IMR-90 (cell line): Measurements from ENCODE around the gene GRPEL2. TPM values are rescaled to one million over a fixed set of nuclear protein-coding genes. Genes with fewer than 3 reads are reported as not detected.

ENCODE experiments used
- ATAC-seq: fragments of 200-7000 bp; cut with Tn5 transposase; 2 replicates; pipeline ENCODE4 v1.9.1; 2020; ENCODE audit warnings: low read depth, mild to moderate bottlenecking, moderate library complexity
- BruUV-seq: library from RNA; stranded (reverse); fragments of 400-500 nt; replicated peaks from 2 replicates; lab custom pipeline; 2021; lab: Mats Ljungman, UMichigan
- CTCF ChIA-PET: fragments of 300-600 bp; formaldehyde crosslinking; extraction: SDS; loops from one replicate; lab custom pipeline; 2021; ENCODE audit warnings: antibody characterized with exemption; lab: Yijun Ruan, JAX
- POLR2A ChIA-PET: fragments of 300-600 bp; sonication (Branson Sonifier 250); formaldehyde crosslinking; loops from one replicate; lab custom pipeline; 2022; ENCODE audit warnings: antibody characterized with exemption; ENCODE audit not compliant: unreplicated experiment; lab: Charles Lee
- DNase-seq: peaks from one replicate; pipeline ENCODE4 v3.0.0; 2013
- H2AFZ ChIP-seq: replicated peaks from 2 replicates; pipeline ENCODE3; 2013; ENCODE audit warnings: low read length, mild to moderate bottlenecking; ENCODE audit not compliant: poor library complexity
- H2AK5ac ChIP-seq: 2 replicates; pipeline ENCODE4 v1.6.1; 2013; ENCODE audit warnings: low read depth, low read length, inconsistent platforms
- H2AK9ac ChIP-seq: replicated peaks from 2 replicates; pipeline ENCODE3; 2013; ENCODE audit warnings: mild to moderate bottlenecking, low read depth, low read length, moderate library complexity; ENCODE audit not compliant: poor library complexity
- H2BK120ac ChIP-seq: 2 replicates; pipeline ENCODE4 v1.6.1; 2013; ENCODE audit warnings: low read depth, low read length, inconsistent platforms
- H2BK15ac ChIP-seq: 3 replicates; pipeline ENCODE4 v1.6.1; 2013; ENCODE audit warnings: low read depth, low read length, inconsistent platforms
- H2BK20ac ChIP-seq: 2 replicates; pipeline ENCODE4 v1.6.1; 2013; ENCODE audit warnings: low read depth, mild to moderate bottlenecking, inconsistent platforms, low read length, moderate library complexity
- H2BK5ac ChIP-seq: 2 replicates; pipeline ENCODE4 v1.6.1; 2013; ENCODE audit warnings: mild to moderate bottlenecking, low read depth, low read length, inconsistent platforms; ENCODE audit not compliant: poor library complexity, severe bottlenecking
- H3K14ac ChIP-seq: replicated peaks from 2 replicates; pipeline ENCODE4 v1.6.1; 2013; ENCODE audit warnings: low read depth, low read length, inconsistent platforms
- H3K18ac ChIP-seq: 2 replicates; pipeline ENCODE4 v1.6.1; 2013; ENCODE audit warnings: low read depth, low read length, control low read depth
- H3K23ac ChIP-seq: 2 replicates; pipeline ENCODE4 v1.6.1; 2013; ENCODE audit warnings: low read depth, low read length, inconsistent platforms
- H3K27ac ChIP-seq: 2 replicates; pipeline ENCODE4 v1.5.1; 2013; ENCODE audit warnings: mild to moderate bottlenecking, control low read depth, low read length; ENCODE audit not compliant: insufficient read depth
- H3K27me3 ChIP-seq: 2 replicates; pipeline ENCODE4 v1.6.1; 2013; ENCODE audit warnings: low read length; ENCODE audit not compliant: control insufficient read depth, insufficient read depth
- H3K36me3 ChIP-seq: 2 replicates; pipeline ENCODE4 v1.6.1; 2013; ENCODE audit warnings: low read length, mixed read lengths; ENCODE audit not compliant: control insufficient read depth, insufficient read depth
- H3K4ac ChIP-seq: 2 replicates; pipeline ENCODE4 v1.6.1; 2013; ENCODE audit warnings: low read depth, low read length, inconsistent platforms
- H3K4me1 ChIP-seq: 2 replicates; pipeline ENCODE4 v1.6.1; 2013; ENCODE audit warnings: low read length, mixed read lengths; ENCODE audit not compliant: control insufficient read depth, insufficient read depth
- H3K4me2 ChIP-seq: 2 replicates; pipeline ENCODE4 v1.6.1; 2013; ENCODE audit warnings: low read depth, mild to moderate bottlenecking, control low read depth, low read length, moderate library complexity
- H3K4me3 ChIP-seq: 2 replicates; pipeline ENCODE4 v1.5.1; 2013; ENCODE audit warnings: low read depth, mild to moderate bottlenecking, control low read depth, low read length, moderate library complexity; ENCODE audit not compliant: insufficient read depth
- H3K56ac ChIP-seq: 2 replicates; pipeline ENCODE4 v1.6.1; 2013; ENCODE audit warnings: low read length, inconsistent platforms; ENCODE audit not compliant: insufficient read depth; ENCODE audit errors: extremely low read depth
- H3K79me1 ChIP-seq, 2 experiments: 2 replicates each; pipeline ENCODE4 v1.6.1; 2013; ENCODE audit warnings: low read length in 2 of 2, inconsistent platforms in 1 of 2, low read depth in 1 of 2
- H3K9ac ChIP-seq: 2 replicates; pipeline ENCODE4 v1.6.1; 2013; ENCODE audit warnings: low read depth, low read length, control low read depth
- H3K9me1 ChIP-seq: 2 replicates; pipeline ENCODE4 v1.6.1; 2013; ENCODE audit warnings: low read length, inconsistent platforms; ENCODE audit not compliant: insufficient read depth
- H3K9me3 ChIP-seq: 2 replicates; pipeline ENCODE4 v1.6.1; 2013; ENCODE audit warnings: low read length; ENCODE audit not compliant: control insufficient read depth, insufficient read depth
- H4K20me1 ChIP-seq: 2 replicates; pipeline ENCODE4 v1.6.1; 2013; ENCODE audit warnings: low read length, inconsistent platforms; ENCODE audit not compliant: insufficient read depth
- H4K5ac ChIP-seq: 2 replicates; pipeline ENCODE4 v1.6.1; 2013; ENCODE audit warnings: mild to moderate bottlenecking, low read depth, low read length, control low read depth
- H4K8ac ChIP-seq, 2 experiments: 2 replicates each; pipeline ENCODE4 v1.6.1; 2013; ENCODE audit warnings: low read depth in 2 of 2, low read length in 2 of 2, control low read depth in 1 of 2, inconsistent platforms in 1 of 2
- H4K91ac ChIP-seq: 2 replicates; pipeline ENCODE4 v1.6.1; 2013; ENCODE audit warnings: low read depth, low read length, inconsistent platforms; ENCODE audit not compliant: insufficient read depth
- CEBPB ChIP-seq: IDR thresholded peaks from 2 replicates; pipeline ENCODE4 v1.6.1; 2012; ENCODE audit warnings: low read depth, low read length, improper control_type of control experiment
- USF2 ChIP-seq: fragments of 150-350 bp; IDR thresholded peaks from 2 replicates; pipeline ENCODE4 v1.6.1; 2017; ENCODE audit warnings: mild to moderate bottlenecking, antibody characterized with exemption, low read length, low read depth
- WGBS, 2 experiments: methylation state at CpG; one replicate each; pipeline versions ENCODE4 v1.1.5 to v1.1.7; 2013; ENCODE audit warnings: missing lambda C conversion rate in 2 of 2; ENCODE audit not compliant: insufficient read length in 1 of 2; ENCODE audit errors: extremely low coverage in 2 of 2; 5-methylcytosine and 5-hydroxymethylcytosine counted together
- dilution Hi-C: fragments of 300-500 bp; cut with HindIII; formaldehyde crosslinking; loops from one replicate; pipeline ENCODE4 v1.14.3; 2018; ENCODE audit warnings: low sequenced_read_pairs; ENCODE audit not compliant: unreplicated experiment
- in situ Hi-C: fragments of 300-500 bp; cut with MboI; formaldehyde crosslinking; loops from 3 replicates; pipeline ENCODE4 v1.14.3; 2019; ENCODE audit warnings: low sequenced_read_pairs, inconsistent platforms, mixed read lengths
- intact Hi-C: fragments of 100-400 bp; cut with micrococcal nuclease; formaldehyde crosslinking; loops from 2 replicates; pipeline ENCODE4 v1.10.0; 2022
- polyA plus RNA-seq, 3 experiments: library from polyadenylated mRNA; depleted of rRNA; stranded (reverse); fragments of >200 nt; gene quantifications; 2 replicates each; pipeline ENCODE4 v1.2.3, GENCODE V29; 2012; ENCODE audit warnings: low replicate concordance in 1 of 3
- total RNA-seq: library from RNA; depleted of rRNA; stranded (reverse); fragments of >200 nt; gene quantifications from 2 replicates; pipeline ENCODE4 v1.2.3, GENCODE V29; 2012

Gene GRPEL2
- total and polyA plus RNA-seq, 2 of the 4 experiments (the other 2 are of a cell fraction), result 6.2 to 18.1 TPM

GRCh38 chr5:149345892-149346222 lies 558 bp downstream of the GRPEL2 start:
- POLR2A ChIA-PET, result interaction anchor here (0.6 to 1.3 kb wide), 2 partner anchors 25 to 228 kb away, joined by 5 to 8 read pairs; no protein-coding TSS in a partner anchor

More at GRCh38 chr5:149345892-149346222, 558 bp downstream of the GRPEL2 start:
- dilution Hi-C loops, result no loop called here
- Histone ChIP-seq H3K4ac (peak overlapping the region; percentile 96), H3K9me3 (no peaks in the 10 kb centered on the region), H3K4me1 (peaks cover 2% of the 10 kb centered on the region; the same call in 1 of the 2 replicates), H3K23ac (peak overlapping the region; percentile 93), H3K18ac (peak overlapping the region; percentile 54), H2BK5ac (peak overlapping the region; percentile 62), H3K14ac (peak overlapping the region; percentile 96), H3K27me3 (no peaks in the 10 kb centered on the region), H2BK120ac (peak overlapping the region; percentile 49), H3K9me1 (peaks cover 3% of the 10 kb centered on the region; the same call in 1 of the 2 replicates), H2AK9ac (peak overlapping the region; percentile 96), H2BK15ac (peak overlapping the region; percentile 71; the same call in 2 of the 3 replicates), H4K20me1 (peaks cover 5% of the 10 kb centered on the region; the same call in 1 of the 2 replicates), H2AFZ (peak overlapping the region; percentile 96), H4K8ac (peak overlapping the region; percentile 92 to 95), H2BK20ac (no peak overlapping the region), H3K27ac (peak overlapping the region; percentile 65), H3K9ac (peak overlapping the region; percentile 81), H4K91ac (peak overlapping the region; percentile 95), H3K4me3 (peak overlapping the region; percentile 75), H4K5ac (peak overlapping the region; percentile 61), H3K36me3 (peaks cover 19% of the 10 kb centered on the region), H3K4me2 (peak overlapping the region; percentile 89), H2AK5ac (peak overlapping the region; percentile 98), H3K56ac (peak overlapping the region; percentile 94), H3K79me1 (peaks cover 27 to 37% of the 10 kb centered on the region in 2 experiments)
- in situ Hi-C loops, result no loop called here
- TF ChIP-seq USF2 (no peak), CEBPB (peak; percentile 64)
- CTCF ChIA-PET, result interaction anchor here (0.7 kb wide), 1 partner anchor 612 kb away, joined by 3 read pairs; no protein-coding TSS in a partner anchor
- WGBS, 2 experiments, result no CpG with 5 or more reads among the region's 11 CpGs
- DNase-seq (peak; percentile 50), ATAC-seq (peak; percentile 4)
- intact Hi-C loops, result loop anchor here (1.0 to 5.0 kb wide), 3 partner anchors 26 to 204 kb away; partner anchors contain the start of gene ABLIM3
- BruUV-seq, result no TSS peak
